Measurements from ENCODE around the gene TNFRSF13B. TPM values are rescaled to one million over a fixed set of nuclear protein-coding genes. Genes with fewer than 3 reads are reported as not detected.
A peak's percentile ranks its signal among the peaks of the same experiment; 100 is the strongest.
"Not testable (repeated sequence)": the region's sequence is repeated elsewhere in the genome, so short reads cannot be mapped to it uniquely, and the experiment has no call there.

TNFRSF13B gene
- total RNA-seq, 2 experiments from 2014 or later, result not detected

DNA sequence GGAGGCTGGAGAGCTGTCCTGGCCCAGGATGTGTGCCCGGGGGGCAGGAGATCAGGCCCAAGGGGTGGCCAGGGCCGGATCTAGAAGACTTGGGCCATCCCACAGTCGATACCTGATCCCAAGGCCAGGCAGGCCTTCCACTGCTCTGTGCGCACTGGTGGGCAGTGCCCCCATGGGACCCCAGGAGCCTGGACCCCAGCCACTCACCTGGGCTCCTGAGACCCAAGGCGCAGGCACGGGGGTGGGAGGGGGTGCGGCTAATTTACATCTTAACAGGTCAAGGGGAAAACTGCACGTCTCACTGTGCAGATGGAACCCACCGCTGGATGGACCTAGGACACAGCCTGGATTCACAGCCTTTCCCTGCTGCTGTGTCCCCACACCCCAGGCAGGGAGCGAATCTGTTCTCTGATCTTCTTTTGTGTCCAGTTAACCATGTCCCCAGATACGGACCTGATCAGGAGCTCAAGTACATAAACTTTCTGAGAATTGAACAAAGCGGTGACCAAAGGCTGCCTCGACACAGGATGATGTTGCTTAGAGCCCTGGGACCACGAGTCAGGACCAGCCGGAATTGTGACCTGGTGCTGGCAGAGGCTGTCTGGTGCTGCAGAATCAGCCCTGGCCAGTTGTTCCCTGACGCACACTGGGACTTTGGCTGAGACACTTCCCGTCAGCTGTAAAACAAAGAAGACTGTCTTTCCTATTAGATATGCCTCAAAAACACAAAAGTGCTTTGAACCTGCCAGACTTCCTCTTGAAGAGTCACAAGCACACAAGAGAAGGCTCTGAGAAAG is 60.6 kb downstream of the TNFRSF13B start:
- DNase-seq (peak; percentile 14), ATAC-seq (ENCODE audit: low read depth) (no peak)
- Mint-ChIP-seq H3K4me1 (peaks cover 9% of the 10 kb centered on the region), H3K27ac (no peak overlapping the region), H3K36me3 (no peaks in the 10 kb centered on the region), H3K9me3 (no peaks in the 10 kb centered on the region), H3K27me3 (peaks cover 6% of the 10 kb centered on the region), H3K4me3 (no peak overlapping the region)
- POLR2A ChIA-PET, result no interaction called here

DNA sequence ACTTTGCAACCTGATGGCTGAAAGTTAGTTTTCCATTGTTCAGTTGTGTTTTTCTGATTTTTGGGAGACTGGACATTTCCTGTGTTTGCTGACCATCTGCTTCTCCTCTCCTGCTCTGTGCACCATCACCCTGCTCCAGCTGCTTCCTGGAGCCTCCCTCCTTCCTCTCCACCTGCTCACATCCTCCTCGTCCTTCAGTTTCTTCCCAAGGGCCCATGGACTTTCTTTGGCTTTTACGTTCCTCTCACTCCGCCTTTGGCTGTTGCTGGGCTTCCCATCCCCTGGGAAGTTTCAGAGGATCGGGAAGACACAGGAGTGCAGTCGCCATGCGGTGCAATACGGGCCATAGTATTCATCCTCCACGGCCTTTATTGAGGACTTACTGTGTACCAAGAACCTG is 61.6 kb downstream of the TNFRSF13B start:
- no peaks in the 10 kb centered on the region for H3K9me3 Mint-ChIP-seq
- DNase-seq, result no peak
- POLR2A ChIA-PET, result no interaction called here
- peaks cover 6% of the 10 kb centered on the region for H3K27me3 Mint-ChIP-seq
- no peak overlapping the region for H3K27ac Mint-ChIP-seq
- no peak for ATAC-seq (ENCODE audit: low read depth)
- H3K4me1 Mint-ChIP-seq, result peaks cover 9% of the 10 kb centered on the region
- no peaks in the 10 kb centered on the region for H3K36me3 Mint-ChIP-seq
- no peak overlapping the region for H3K4me3 Mint-ChIP-seq

DNA sequence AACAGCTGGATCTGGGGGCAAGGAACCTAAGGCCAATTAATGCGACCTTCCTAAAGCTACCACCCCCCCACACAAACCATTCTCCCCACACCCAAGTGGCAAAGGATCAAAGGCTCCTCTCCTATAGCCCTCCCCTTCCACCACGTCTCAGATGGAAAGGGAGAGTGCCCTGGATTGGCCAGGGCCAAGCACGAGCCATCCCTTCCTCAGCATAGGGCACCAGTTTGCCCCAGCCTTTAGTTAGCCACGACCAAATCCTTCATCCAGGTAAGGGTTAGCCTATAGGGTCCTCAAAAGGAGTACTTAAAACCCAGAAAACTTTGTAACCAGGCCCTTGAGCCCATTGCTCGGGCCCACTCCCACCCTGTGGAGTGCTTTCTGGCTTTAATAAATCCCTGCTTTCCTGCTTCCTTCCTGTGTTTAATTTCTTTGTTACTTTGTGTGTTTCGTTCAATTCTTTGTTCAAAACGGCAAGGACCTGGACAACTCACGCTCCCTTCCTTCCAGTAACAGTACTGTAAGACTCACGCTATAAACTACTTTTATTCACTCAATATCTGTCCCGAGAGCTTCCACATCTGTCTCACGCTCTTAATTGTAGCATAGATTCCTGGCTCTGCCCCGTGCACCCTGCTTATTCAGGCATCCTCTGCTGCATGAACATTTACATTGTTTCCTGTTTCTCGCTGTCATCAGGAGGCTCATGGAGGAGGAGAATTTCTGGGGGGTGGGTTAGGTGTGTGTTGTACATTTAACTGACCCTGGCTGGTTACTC is 62.3 kb downstream of the TNFRSF13B start:
- Mint-ChIP-seq H3K27ac (no peak overlapping the region), H3K4me1 (peaks cover 9% of the 10 kb centered on the region), H3K4me3 (no peak overlapping the region), H3K27me3 (peaks cover 6% of the 10 kb centered on the region), H3K9me3 (no peaks in the 10 kb centered on the region), H3K36me3 (no peaks in the 10 kb centered on the region)
- ATAC-seq (ENCODE audit: low read depth), result no peak
- no peak for DNase-seq
- POLR2A ChIA-PET, result no interaction called here

DNA sequence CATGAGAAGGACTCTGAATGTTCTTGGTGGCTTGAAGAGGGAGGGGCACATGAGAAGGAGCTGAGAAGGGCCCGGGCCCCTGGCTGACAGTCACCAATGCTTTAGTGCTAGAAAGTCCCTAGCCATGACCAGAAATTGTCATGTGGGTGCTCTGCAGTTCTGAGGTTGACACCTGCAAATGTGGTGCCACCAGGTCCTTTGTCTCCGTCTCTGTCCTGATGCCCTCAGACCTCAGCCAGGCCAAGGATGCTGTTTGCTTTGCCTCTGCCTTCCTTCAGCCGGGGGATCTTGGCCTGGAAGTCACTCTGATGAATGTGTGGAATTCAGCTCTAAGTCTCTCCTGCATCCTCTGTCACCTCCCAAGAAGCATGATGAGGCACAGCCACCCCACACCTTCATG is 63.6 kb downstream of the TNFRSF13B start:
- H3K27me3 Mint-ChIP-seq, result peaks cover 7% of the 10 kb centered on the region
- no peaks in the 10 kb centered on the region for H3K9me3 Mint-ChIP-seq
- no peak overlapping the region for H3K4me3 Mint-ChIP-seq
- H3K27ac Mint-ChIP-seq, result no peak overlapping the region
- no peak for DNase-seq
- POLR2A ChIA-PET, result no interaction called here
- no peak for ATAC-seq (ENCODE audit: low read depth)
- no peaks in the 10 kb centered on the region for H3K36me3 Mint-ChIP-seq
- H3K4me1 Mint-ChIP-seq, result peaks cover 9% of the 10 kb centered on the region

DNA sequence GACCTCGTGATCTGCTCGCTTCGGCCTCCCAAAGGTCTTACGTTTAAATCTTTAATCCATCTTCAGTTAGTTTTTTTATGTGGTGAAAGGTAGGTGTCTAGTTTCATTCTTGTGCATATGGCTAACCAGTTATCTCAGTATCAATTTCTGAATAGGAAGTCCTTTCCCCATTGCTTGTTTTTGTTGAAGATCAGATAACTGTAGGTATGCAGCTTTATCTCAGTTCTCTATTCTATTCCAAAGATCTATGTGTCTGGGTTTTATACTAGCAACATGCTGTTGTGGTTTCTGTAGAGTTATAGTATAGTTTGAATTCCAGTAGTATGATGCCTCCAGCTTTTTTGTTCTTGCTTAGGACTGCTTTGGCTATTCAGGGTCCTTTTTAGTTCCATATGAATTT is 65.2 kb downstream of the TNFRSF13B start:
- Mint-ChIP-seq H3K36me3 (no peaks in the 10 kb centered on the region), H3K4me1 (peaks cover 9% of the 10 kb centered on the region), H3K27me3 (peaks cover 8% of the 10 kb centered on the region), H3K4me3 (no peak overlapping the region), H3K9me3 (no peaks in the 10 kb centered on the region), H3K27ac (no peak overlapping the region)
- ATAC-seq (ENCODE audit: low read depth) (no peak), DNase-seq (no peak)
- POLR2A ChIA-PET, result no interaction called here

DNA sequence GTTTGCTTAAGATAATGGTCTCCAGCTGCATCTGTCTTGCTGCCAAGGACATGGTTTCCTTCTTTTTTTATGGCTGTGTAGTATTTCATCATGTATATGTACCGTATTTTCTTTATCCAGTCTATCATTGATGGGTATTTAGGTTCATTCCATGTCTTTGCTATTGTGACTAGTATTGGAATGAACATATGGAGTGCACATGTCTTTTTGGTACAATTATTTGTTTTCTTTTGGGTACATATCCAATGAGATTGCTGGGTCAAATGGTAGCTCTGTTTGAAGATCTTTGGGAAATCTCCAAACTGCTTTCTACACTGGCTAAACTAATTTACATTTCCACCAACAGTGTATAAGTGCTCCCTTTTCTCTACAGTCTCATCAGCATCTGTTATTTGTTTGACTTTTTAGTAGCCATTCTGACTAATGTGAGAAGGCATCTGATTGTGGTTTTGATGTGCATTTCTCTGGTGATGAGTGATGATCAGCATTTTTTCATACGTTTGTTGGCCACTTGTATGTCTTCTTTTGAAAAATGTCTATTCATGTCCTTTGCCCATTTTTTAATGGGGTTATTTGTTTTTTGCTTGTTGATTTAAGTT is 66.2 kb downstream of the TNFRSF13B start:
- ATAC-seq (ENCODE audit: low read depth) (no peak), DNase-seq (no peak)
- peaks cover 11% of the 10 kb centered on the region for H3K27me3 Mint-ChIP-seq
- no peak overlapping the region for H3K4me3 Mint-ChIP-seq
- peaks cover 6% of the 10 kb centered on the region for H3K4me1 Mint-ChIP-seq
- H3K9me3 Mint-ChIP-seq, result no peaks in the 10 kb centered on the region
- no peak overlapping the region for H3K27ac Mint-ChIP-seq
- POLR2A ChIA-PET, result no interaction called here
- H3K36me3 Mint-ChIP-seq, result no peaks in the 10 kb centered on the region

DNA sequence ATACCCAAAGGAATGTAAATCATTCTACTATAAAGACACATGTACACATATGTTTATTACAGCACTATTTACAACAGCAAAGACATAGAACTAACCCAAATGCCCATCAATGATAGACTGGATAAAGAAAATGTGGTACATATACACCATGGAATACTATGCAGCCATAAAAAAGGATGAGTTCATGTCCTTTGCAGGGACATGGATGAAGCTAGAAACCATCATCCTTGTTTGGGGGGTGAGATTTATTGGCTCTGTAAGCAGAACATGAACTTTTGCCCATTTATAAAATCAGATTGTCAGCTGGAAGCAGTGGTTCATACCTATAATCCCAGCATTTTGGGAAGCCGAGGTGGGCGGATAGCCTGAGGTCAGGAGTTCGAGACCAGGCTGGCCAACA is 68.8 kb downstream of the TNFRSF13B start:
- H3K27me3 Mint-ChIP-seq, result peaks cover 12% of the 10 kb centered on the region
- H3K9me3 Mint-ChIP-seq; H3K4me1 Mint-ChIP-seq; POLR2A ChIA-PET; H3K36me3 Mint-ChIP-seq; H3K4me3 Mint-ChIP-seq; ATAC-seq (ENCODE audit: low read depth); H3K27ac Mint-ChIP-seq; DNase-seq: not testable (repeated sequence)

DNA sequence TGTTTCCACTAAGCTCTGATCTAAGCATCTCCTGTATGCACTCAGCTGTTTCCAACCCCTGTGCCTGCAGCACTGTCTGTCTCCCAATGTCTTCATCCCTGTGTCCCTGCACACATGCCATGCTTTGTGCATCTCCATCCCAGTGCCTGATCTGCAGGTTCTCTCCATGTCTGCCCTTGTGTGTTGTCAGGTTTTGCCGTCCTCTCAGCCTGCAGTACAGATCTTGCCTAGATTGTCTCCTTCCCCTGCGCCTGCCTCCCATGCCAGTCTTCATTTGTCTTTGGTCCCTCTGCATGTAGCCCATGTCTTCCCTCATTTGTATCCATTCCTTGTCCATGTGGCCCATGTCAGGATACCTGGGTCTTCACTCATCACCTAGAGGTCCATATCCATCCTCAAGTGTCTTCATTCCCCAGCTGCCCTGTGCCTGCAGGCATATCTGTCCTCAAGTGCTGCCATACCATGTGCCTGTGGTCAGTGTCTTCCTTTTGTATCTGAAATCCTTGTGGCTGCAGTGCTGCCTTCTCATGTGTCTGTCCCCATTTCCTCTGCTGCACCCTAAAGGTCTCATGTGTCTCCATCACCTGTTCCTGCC is 71.5 kb downstream of the TNFRSF13B start:
- Mint-ChIP-seq H3K4me3 (no peak overlapping the region), H3K4me1 (no peaks in the 10 kb centered on the region), H3K9me3 (no peaks in the 10 kb centered on the region), H3K27ac (no peak overlapping the region), H3K27me3 (peaks cover 9% of the 10 kb centered on the region), H3K36me3 (no peaks in the 10 kb centered on the region)
- POLR2A ChIA-PET, result interaction anchor here (0.5 kb wide), 1 partner anchor 1069 kb away, joined by 3 read pairs; no protein-coding TSS in a partner anchor
- ATAC-seq (ENCODE audit: low read depth) (no peak), DNase-seq (no peak)

DNA sequence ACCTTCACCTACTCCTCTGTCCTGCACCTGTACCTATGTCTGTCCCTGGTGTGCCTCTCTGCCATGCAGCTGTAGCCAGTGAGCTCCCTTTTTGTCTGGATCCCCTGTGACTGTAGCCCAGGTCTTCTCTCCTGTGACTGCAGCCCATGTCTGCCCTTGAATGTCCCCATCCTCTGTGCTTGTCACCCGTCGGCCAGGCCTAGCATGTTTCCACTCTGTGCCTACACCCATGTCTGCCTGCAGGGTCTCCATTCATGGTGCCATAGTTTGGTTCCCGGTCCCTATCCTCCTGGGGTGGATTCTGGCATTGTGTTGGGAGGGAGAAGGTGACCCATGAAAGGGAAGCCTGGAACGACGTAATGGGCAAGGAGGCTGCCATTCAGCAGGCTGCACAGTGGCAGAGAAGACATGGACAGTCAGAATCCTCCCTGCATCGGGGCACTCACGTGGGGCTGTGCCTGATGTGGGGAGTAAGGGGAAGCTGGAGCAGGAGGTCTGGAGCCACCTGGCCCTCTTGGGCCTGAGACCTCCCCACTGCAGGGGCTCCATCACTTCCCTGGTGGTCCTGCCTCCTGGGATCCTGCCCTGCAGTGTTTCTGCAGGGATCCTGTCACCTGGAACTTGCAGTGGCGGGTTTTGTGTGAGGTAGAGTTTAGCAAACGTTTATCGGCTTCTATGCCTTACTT is 74.6 kb downstream of the TNFRSF13B start:
- H3K4me1 Mint-ChIP-seq; H3K36me3 Mint-ChIP-seq; H3K9me3 Mint-ChIP-seq; H3K27ac Mint-ChIP-seq; POLR2A ChIA-PET; ATAC-seq (ENCODE audit: low read depth); H3K27me3 Mint-ChIP-seq; DNase-seq; H3K4me3 Mint-ChIP-seq: not testable (repeated sequence)

DNA sequence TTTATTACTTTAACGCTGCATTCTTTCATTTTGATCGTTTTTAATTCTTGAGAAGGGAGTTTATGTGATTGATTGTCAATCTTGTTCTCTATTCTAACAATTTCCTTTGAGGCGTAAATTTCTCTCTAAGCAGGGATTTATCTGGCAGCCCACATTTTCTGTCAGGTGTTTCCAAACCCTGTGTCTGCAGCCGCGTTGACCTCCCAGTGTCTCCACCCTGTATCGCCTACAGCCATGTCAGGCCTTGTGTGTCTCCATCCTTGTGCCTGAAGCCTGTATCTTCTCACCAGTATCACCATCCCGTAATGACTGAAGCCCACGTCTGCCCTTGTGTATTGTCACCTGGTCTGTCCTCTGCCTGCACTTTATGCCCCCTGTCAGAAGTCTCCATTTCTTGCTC is 75.7 kb downstream of the TNFRSF13B start:
- H3K4me3 Mint-ChIP-seq; H3K9me3 Mint-ChIP-seq; POLR2A ChIA-PET; DNase-seq; H3K27ac Mint-ChIP-seq; H3K36me3 Mint-ChIP-seq; H3K4me1 Mint-ChIP-seq; H3K27me3 Mint-ChIP-seq; ATAC-seq (ENCODE audit: low read depth): not testable (repeated sequence)

DNA sequence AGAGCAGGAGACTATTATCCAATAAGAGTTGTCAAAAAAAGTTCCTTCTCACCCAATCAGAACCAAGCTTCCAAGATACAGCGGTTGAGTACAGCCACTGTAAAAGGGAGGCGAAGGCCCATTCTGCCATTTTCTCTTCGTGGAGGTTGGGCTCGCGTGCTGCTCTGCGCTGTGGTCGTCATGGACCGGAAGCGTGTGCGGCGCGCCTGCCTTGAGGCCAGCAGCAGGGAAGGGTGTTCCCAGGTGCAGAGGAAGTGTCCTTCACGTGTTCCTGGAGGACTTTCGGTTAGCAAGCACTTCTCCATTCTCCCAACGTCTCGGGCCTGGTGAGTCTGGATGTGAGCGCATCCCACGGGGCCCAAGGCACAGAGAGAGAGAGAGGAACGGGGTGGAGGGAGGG is 78.4 kb downstream of the TNFRSF13B start:
- not testable (repeated sequence) for DNase-seq, H3K4me3 Mint-ChIP-seq

DNA sequence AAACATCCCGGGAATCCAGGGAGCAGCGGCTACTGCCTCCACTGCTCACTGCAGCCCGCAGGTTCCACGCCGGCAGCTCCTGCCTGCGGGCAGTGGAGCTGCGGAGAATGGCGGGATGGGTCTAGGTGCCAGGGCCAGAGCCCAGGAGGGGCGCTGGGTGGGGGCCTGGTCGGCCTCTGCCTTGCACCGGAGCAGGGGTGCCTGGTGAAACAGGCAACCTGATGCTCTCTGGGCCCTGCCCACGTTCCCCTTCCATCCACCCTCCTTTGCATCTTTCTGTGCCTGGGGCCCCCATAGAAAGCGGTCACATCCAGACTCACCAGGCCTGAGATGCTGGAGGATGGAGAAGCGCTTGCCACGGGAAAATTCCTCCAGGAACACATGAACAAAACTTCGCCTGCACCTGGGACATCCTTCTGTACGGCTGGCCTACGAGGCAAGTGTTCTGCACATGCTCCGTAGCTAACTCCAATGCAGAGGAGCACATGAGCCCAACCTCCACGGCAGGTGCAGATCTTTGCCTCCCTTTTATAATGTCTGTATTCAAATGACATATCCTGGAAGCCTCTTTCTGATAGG is 79.0 kb downstream of the TNFRSF13B start:
- DNase-seq; H3K4me3 Mint-ChIP-seq; H3K27me3 Mint-ChIP-seq; H3K27ac Mint-ChIP-seq; POLR2A ChIA-PET; ATAC-seq (ENCODE audit: low read depth); H3K9me3 Mint-ChIP-seq; H3K4me1 Mint-ChIP-seq; H3K36me3 Mint-ChIP-seq: not testable (repeated sequence)

More for the DNA sequence above, 78.4 kb downstream of the TNFRSF13B start:
- ATAC-seq (ENCODE audit: low read depth); H3K36me3 Mint-ChIP-seq; H3K27ac Mint-ChIP-seq; POLR2A ChIA-PET; H3K27me3 Mint-ChIP-seq; H3K4me1 Mint-ChIP-seq; H3K9me3 Mint-ChIP-seq: not testable (repeated sequence)

DNA sequence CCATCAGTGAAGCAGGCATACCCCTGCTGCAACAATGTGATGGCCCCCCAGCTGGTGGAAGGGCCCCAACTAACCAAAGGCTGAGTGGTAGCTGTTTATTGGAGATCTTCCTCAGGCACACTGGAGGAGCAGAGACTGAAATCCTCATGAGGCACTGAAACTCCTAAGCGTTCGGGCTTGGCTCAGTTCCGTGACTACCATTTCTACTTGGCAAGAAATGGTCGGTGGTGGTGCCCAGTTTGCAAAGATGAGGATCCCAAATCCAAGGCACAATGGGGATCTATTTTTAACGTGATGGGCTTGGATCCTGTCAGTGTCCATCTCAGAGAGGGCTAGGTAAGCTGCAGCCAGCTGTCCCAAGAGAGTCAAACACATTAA is 82.8 kb downstream of the TNFRSF13B start:
- Mint-ChIP-seq H3K4me3 (no peak overlapping the region), H3K4me1 (no peaks in the 10 kb centered on the region), H3K27me3 (no peaks in the 10 kb centered on the region), H3K27ac (no peak overlapping the region), H3K36me3 (no peaks in the 10 kb centered on the region), H3K9me3 (no peaks in the 10 kb centered on the region)
- POLR2A ChIA-PET, result no interaction called here
- DNase-seq, result no peak
- no peak for ATAC-seq (ENCODE audit: low read depth)

All from activated naive CD8-positive, alpha-beta T cell treated with anti-CD3 and anti-CD28 coated beads, Interleukin-2, amount 10 ng/mL, durations not matched to agents 7 days and 5 days (primary cell).